Endothelial cell of hepatic sinusoid (primary cell): ENCODE data around the gene CHSY1.
"Not testable (repeated sequence)": the region's sequence is repeated elsewhere in the genome, so short reads cannot be mapped to it uniquely, and the experiment has no call there.

ENCODE experiments used
- in situ Hi-C: cut with HindIII; loops from 2 replicates; pipeline ENCODE4 v1.10.0; 2017; ENCODE audit warnings: low sequenced_read_pairs

CHSY1 gene

DNA sequence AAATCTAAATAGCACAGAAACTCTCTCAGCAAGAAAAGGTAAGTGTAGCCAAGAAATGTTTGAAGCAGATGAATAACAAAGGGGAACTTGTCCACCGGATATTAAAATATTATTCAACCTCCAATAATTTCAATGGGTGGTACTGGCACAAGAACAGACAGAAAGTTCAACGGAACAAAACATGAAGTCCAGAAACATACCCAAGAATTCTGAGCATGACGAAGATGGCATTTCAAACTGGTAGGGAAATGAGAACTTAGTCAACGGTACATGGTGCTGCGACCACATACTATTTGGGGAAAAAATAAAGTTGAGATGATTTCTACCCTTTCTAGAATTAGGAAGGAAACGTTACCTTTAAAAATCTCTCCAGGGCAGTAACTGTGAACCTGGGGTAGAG is 5.5 kb downstream of the CHSY1 start:
- in situ Hi-C loops = no loop called here

DNA sequence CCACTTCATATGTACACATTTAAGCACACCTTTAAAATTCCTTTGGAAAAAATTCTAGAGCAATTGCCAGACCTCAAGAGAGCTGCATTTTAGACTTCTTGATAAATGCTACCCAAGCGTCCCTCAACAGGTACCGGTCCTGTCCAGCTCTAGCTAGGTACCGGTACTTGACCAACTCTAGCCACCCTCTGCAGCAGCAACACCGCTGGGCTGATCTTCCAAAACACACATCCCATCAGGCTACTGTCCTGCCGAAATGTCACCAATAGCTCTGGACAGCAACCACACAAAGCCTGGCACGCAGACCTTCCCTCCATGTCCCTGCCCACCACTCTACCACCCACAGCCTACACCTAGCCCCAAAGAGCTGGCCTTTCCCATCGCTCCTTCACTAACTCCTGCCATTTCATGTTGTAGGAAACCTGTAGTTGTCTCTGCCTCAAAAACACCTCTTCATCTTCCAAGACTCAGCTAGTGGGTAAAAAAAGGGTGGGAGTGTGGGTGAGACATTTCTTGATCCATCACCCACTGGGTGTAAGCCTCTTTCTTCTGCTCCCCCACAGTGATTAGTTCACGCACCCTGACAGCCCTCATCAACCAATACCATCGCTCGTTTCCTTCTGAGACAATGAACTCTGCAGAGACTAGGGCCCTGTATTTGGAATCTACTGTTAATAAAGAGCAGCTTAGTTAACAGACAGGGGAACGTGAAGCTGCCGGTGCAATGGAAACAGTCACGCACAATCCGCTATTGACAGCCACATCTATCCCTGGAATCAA is 6.8 kb downstream of the CHSY1 start:
- in situ Hi-C loops = loop anchor here (5.0 kb wide), 2 partner anchors 38 to 153 kb away; no protein-coding TSS in a partner anchor

GRCh38 chr15:101244036-101244781 is 7.6 kb downstream of the CHSY1 start:
- in situ Hi-C loops = loop anchor here (5.0 kb wide), 2 partner anchors 37 to 152 kb away; no protein-coding TSS in a partner anchor

GRCh38 chr15:101243420-101243819 is 8.4 kb downstream of the CHSY1 start:
- in situ Hi-C loops = loop anchor here (5.0 kb wide), 2 partner anchors 36 to 151 kb away; no protein-coding TSS in a partner anchor

DNA sequence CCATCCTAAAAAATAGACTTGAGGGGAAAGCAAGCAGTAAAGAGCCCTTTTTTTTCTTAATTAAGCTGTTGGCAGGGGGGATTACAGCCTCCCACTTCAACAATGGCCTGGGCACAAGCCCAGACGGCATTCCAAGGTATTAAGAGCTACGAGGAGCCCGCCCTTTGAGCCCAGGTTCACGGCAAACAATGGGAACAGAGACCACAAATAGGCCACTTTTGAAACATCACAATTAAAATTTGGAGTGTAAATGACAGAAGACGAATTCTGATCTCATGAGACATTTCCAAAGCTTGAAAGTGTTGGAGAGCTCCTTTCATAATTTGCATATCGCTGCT is 8.9 kb downstream of the CHSY1 start:
- in situ Hi-C loops = loop anchor here (5.0 kb wide), 2 partner anchors 36 to 151 kb away; no protein-coding TSS in a partner anchor

- in situ Hi-C loops = loop anchor here (5.0 kb wide), 2 partner anchors 35 to 150 kb away; no protein-coding TSS in a partner anchor
Observed at GRCh38 chr15:101242160-101242998, 9.5 kb downstream of the CHSY1 start.

DNA sequence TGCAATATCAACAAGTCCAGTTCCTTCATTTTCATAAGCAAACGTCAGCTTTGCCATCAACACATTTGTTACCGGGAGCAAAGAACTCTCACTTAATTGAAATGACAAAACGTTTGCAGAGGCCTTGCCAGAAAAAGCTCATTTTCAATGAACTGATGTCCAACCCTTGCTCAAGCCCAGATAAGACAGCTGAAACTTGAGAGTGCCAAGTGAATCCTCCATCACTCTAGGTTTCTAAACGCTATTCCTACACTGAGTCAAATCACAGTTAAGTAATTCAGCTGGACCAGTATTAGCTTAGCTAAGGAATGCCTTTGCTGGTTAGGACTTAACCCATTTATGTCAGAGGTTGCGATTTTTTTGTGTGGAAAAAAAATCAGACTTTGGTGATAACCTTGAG is 11.5 kb downstream of the CHSY1 start:
- in situ Hi-C loops = loop anchor here (5.0 kb wide), 2 partner anchors 33 to 148 kb away; no protein-coding TSS in a partner anchor

DNA sequence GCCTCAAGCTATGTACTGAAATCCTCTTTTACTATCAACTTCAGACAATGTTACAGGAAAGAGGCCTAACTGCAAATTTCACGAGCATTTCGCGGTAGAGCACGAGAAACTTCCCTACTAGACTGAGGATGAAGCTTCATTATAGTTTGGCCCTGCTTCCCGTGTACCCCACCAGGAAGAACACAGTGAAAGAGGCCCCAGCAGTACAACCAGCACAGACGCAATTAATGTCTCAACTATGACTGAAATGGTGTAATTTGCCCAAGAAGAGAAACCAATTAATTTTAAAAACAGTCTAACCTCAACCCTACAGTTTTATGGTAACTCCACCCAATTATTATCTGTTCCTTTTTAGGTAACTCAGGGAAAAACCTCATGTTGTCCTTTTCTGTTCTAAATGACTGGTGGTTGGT is 12.1 kb downstream of the CHSY1 start:
- in situ Hi-C loops = loop anchor here (5.0 kb wide), 2 partner anchors 32 to 147 kb away; no protein-coding TSS in a partner anchor

- in situ Hi-C loops = no loop called here
Observed at GRCh38 chr15:101237251-101237650, 14.6 kb downstream of the CHSY1 start.

GRCh38 chr15:101233651-101234280 is 18.1 kb downstream of the CHSY1 start:
- in situ Hi-C loops = no loop called here

DNA sequence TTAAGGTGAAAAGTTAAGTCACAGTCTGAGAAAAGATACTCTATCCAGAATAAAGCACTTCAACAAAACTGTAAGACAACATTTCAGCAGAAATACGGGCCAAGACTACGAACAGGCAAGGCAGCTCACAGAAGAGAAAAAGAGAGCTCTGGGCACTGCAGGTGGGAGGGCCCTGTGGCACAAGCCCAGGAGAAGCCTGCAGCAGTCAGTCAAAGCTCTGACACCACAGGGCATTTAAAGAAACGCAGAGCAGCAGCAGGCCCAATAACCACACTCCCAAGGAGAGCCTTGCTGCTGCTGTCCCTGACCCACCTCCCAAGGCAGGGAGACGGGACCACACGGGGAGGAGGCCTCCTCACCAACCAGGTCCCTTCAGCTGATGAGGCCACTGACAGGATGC is 19.2 kb downstream of the CHSY1 start:
- in situ Hi-C loops = no loop called here

- in situ Hi-C loops = no loop called here
Observed at GRCh38 chr15:101228313-101228712, 23.5 kb downstream of the CHSY1 start.

DNA sequence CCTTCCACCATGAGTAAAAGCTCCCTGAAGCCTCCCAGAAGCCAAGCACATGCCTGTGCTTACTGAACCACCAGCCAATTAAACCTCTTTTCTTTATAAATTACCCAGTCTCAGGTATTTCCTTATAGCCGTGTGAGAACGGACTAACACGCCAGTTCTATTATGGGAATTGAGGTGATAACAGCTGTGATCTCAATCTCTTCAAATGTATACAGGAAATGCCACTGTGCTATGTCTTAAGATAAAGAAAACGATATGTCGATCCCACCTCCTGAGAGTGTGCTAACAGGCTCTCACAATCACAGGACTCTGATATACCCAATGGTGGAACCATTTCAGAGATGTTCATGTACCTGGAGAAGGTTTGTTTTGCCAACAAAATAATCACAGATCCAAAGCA is 26.2 kb downstream of the CHSY1 start:
- in situ Hi-C loops = no loop called here

GRCh38 chr15:101221902-101222301 is 29.9 kb downstream of the CHSY1 start:
- in situ Hi-C loops = no loop called here

DNA sequence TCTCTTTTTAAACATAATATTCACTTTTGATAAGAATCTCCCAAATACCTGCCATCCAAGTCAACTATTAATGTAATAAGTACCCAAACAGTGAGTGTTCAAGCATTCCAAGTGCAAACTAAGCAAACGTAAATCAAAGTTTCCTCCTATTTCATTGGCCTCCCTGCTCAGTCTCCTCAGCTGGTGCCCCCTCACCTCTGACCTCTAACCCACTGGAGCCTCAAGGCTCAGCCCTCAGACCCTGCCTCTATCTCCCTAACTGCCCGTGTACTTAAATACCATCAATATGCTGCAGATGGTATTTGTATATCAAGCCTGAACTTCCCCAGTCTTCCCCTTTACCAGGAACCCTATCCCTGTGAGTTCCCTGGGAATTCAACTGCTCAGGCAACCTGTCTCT is 31.8 kb downstream of the CHSY1 start:
- in situ Hi-C loops = no loop called here

DNA sequence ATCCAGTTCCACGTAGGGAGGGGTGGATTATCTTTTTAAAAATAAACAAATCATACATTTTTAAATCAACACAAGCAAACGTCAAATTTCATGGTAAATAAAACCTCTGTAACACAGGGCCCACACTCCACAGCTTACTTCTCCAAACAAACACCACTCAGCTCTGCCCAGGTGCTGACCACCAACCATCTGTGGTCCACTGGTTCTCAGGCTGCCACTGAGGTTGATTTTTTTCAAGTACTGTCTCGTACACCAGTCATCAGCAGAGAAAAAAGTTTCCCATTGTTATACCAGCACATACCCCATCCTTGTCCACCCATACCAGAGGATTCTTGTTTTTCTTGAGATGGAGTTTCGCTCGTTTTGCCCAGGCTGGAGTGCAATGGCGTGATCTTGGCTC is 32.4 kb downstream of the CHSY1 start:
- in situ Hi-C loops = no loop called here

DNA sequence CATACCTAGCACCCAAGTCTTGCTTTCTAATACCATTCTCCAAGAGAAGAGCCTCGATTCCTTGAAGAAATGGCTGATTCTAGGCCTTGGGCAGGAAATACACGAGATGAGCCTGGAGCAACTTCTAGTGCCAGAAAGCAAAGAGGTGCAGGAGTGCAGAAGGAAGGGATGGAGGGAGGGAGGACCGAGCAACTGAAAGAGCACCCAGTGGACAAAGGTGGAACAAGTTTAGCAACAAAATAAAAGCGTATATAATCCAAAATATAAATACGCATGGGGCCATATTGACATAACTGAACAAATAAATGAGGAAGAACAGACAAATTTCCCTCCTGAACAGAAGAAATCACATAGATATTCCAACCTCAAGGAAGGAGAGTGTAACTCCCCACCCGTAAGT is 34.4 kb downstream of the CHSY1 start:
- in situ Hi-C loops = no loop called here

GRCh38 chr15:101216100-101216499 is 35.7 kb downstream of the CHSY1 start:
- in situ Hi-C loops = no loop called here

- in situ Hi-C loops = no loop called here
Observed at GRCh38 chr15:101215681-101216080, 36.2 kb downstream of the CHSY1 start.

- in situ Hi-C loops = not testable (repeated sequence)
Observed at GRCh38 chr15:101214435-101215097, 37.3 kb downstream of the CHSY1 start.
